ENCODE measurements around the gene EN2. TPM values are rescaled to one million over a fixed set of nuclear protein-coding genes. Genes with fewer than 3 reads are reported as not detected.

The EN2 gene
- total RNA-seq, 2 donors from 2014 or later, result not detected

DNA sequence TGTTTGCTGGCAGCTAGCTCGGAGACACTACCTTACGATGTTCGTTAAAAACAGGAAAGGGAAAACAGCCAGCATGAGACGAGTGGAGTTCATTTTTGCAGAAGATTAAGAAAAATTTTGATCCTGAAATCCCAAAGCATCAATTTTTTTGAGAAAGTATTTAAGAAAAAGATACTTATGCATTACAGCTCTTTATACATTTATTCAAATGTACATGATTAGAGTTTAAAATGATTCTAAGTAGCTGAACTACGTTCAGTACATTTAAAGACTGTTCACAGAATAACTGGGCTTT lies 53.7 kb downstream of the EN2 start:
- Mint-ChIP-seq H3K36me3 (ENCODE audit: low read depth) (peaks cover 6% of the 10 kb centered on the region), H3K27me3 (peaks cover 87% of the 10 kb centered on the region), H3K27ac (no peak overlapping the region), H3K4me1 (peaks cover 11% of the 10 kb centered on the region), H3K4me3 (no peak overlapping the region)
- no peak for ATAC-seq
- peaks cover 2% of the 10 kb centered on the region for H3K9me3 ChIP-seq (ENCODE audit: control insufficient read depth, low read length, poor library complexity, severe bottlenecking)
- no peak for DNase-seq

DNA sequence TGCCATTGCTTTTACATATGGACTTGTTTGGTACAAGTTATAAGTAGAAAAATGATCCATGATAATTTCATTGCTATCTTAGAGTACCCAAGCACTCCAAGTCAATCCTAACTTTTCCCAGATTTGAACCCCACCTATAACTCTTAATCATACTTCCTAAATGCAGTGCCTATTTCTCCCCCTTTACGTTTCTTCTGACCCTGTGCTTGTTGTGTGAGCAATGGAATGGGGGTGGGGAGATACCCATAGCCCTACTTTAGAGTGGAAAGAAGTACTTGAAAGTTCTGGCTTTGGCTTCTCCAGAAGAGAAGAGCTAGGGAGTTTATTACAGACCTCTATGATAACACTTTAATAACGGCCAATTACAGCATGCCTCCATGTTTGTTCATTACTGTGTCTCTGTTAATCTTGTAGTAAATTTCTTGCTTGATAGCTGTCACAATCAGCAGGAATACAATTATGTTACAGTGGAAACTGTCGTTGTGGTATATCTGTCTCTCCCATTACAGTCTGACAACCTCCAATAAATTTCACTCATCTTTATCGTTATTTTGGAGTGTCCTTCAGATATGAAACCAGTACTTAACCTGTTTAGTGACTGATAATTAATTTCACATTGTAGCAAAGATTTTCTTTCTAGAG lies 54.4 kb downstream of the EN2 start:
- Mint-ChIP-seq H3K36me3 (ENCODE audit: low read depth) (peaks cover 3% of the 10 kb centered on the region), H3K27ac (no peak overlapping the region), H3K4me3 (no peak overlapping the region), H3K4me1 (peaks cover 11% of the 10 kb centered on the region), H3K27me3 (peaks cover 86% of the 10 kb centered on the region)
- DNase-seq (no peak), ATAC-seq (no peak)
- H3K9me3 ChIP-seq (ENCODE audit: control insufficient read depth, low read length, poor library complexity, severe bottlenecking), result peaks cover 2% of the 10 kb centered on the region

DNA sequence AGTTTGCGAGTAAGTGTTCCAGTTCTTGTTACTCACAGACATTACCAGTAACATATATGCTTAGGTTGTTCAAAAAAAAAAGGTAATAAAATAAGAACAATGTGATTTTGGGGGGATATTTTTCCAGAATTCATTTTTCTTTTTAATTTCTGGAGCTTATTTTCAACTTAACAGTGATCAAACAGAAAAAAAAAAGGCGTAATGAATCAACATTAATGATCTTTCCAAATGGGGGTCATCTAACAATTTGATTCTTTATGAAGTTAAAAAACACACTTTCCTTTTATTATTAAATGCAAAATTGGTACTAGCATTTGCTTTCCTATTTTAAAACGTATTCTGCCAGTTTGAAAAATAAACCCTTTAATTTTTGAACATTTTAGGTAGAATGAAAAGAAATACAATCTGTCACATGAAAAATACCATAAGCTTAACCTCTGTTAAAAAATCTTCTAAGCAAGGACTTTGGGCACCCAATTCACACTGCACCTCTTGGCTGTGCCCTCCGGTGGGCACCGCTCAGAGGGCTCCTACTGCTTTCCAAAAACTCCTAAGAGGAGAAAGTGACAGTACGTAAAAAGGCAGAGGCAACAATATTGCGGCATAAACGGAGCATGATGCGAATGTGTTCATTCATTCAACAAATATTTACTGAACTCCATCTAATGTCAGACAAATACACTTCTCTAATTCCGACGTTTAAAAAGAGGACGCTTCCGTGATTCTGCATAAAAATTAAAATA lies 55.8 kb downstream of the EN2 start:
- H3K4me1 Mint-ChIP-seq, result peaks cover 11% of the 10 kb centered on the region
- H3K27ac Mint-ChIP-seq, result no peak overlapping the region
- no peaks in the 10 kb centered on the region for H3K9me3 ChIP-seq (ENCODE audit: control insufficient read depth, low read length, poor library complexity, severe bottlenecking)
- H3K4me3 Mint-ChIP-seq, result no peak overlapping the region
- H3K36me3 Mint-ChIP-seq (ENCODE audit: low read depth), result peaks cover 3% of the 10 kb centered on the region
- DNase-seq (no peak), ATAC-seq (no peak)
- peaks cover 87% of the 10 kb centered on the region for H3K27me3 Mint-ChIP-seq

DNA sequence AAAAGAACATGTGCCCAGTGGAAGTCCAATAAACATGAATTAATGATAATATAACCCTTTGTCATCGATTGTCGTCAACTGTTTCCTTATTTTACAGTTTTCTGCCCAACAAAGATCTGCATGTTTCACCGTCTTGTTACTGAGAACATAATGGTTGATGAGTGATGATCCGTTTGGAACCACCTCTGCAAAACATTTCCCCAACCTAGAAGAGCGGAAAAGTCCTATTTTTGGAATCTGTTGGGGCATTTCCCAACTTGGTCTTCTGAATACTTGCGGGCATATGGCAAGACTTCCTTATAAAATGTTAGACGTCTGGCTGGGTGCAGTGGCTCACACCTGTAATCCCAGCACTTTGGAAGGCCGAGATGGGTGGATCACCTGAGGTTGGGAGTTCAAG lies 56.4 kb downstream of the EN2 start:
- DNase-seq (no peak), ATAC-seq (no peak)
- peaks cover 86% of the 10 kb centered on the region for H3K27me3 Mint-ChIP-seq
- peaks cover 1% of the 10 kb centered on the region for H3K36me3 Mint-ChIP-seq (ENCODE audit: low read depth)
- no peak overlapping the region for H3K4me3 Mint-ChIP-seq
- no peak overlapping the region for H3K27ac Mint-ChIP-seq
- peaks cover 6% of the 10 kb centered on the region for H3K4me1 Mint-ChIP-seq
- no peaks in the 10 kb centered on the region for H3K9me3 ChIP-seq (ENCODE audit: control insufficient read depth, low read length, poor library complexity, severe bottlenecking)

Other genes starting within 250 kb of the EN2 start
- 10 to 100 TPM; 53.3 to 55.1 TPM for gene INSIG1, start 160.3 kb upstream of the EN2 start, total RNA-seq
- gene CNPY1, start 88.4 kb downstream of the EN2 start, total RNA-seq, result not detected
- 100 to 1,000 TPM; 135 to 178 TPM for gene RBM33, start 186.5 kb downstream of the EN2 start, total RNA-seq